Amniotic epithelial cell (primary cell): ENCODE results near the gene CHD8.
"Not testable (repeated sequence)": the region's sequence is repeated elsewhere in the genome, so short reads cannot be mapped to it uniquely, and the experiment has no call there.

Source experiments
- DNase-seq: peaks from one replicate; pipeline ENCODE4 v3.0.0-alpha.2; 2010; ENCODE audit warnings: low read depth

The CHD8 gene, protein sequence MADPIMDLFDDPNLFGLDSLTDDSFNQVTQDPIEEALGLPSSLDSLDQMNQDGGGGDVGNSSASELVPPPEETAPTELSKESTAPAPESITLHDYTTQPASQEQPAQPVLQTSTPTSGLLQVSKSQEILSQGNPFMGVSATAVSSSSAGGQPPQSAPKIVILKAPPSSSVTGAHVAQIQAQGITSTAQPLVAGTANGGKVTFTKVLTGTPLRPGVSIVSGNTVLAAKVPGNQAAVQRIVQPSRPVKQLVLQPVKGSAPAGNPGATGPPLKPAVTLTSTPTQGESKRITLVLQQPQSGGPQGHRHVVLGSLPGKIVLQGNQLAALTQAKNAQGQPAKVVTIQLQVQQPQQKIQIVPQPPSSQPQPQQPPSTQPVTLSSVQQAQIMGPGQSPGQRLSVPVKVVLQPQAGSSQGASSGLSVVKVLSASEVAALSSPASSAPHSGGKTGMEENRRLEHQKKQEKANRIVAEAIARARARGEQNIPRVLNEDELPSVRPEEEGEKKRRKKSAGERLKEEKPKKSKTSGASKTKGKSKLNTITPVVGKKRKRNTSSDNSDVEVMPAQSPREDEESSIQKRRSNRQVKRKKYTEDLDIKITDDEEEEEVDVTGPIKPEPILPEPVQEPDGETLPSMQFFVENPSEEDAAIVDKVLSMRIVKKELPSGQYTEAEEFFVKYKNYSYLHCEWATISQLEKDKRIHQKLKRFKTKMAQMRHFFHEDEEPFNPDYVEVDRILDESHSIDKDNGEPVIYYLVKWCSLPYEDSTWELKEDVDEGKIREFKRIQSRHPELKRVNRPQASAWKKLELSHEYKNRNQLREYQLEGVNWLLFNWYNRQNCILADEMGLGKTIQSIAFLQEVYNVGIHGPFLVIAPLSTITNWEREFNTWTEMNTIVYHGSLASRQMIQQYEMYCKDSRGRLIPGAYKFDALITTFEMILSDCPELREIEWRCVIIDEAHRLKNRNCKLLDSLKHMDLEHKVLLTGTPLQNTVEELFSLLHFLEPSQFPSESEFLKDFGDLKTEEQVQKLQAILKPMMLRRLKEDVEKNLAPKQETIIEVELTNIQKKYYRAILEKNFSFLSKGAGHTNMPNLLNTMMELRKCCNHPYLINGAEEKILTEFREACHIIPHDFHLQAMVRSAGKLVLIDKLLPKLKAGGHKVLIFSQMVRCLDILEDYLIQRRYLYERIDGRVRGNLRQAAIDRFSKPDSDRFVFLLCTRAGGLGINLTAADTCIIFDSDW (N-terminal part only)

GRCh38 chr14:21455912-21456667, at the start of gene CHD8:
Gene CHD8 (minus strand): TSS chr14:21456123. CDS start chr14:21431643, 24,480 bp downstream.
- peak; percentile 100 for DNase-seq

DNA sequence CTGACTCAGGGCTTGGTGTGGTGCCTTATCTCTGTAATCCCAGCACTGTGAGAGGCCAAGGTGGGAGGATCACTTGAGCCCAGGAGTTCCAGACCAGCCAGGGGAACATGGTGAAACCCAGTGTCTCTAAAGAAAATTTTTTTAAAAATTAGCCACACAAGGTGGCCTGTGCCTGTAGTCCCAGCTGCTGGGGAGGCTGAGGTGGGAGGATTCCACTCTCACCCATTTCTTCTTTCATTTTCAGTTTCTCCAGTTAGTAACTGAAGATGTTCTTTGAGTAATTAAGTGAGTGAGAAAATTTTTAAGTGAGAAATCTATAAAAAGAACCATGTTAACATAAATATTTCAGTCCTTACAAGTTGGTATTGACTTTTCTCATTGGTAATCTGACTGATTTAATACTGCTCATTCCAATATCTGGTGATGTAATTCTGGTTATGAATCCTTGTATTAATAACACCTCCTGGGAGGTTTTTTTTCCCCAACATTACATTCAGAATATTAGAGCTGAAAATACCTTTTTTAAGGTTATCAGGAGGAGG, 49.2 kb upstream of the CHD8 start:
- peak; percentile 40 for DNase-seq

- DNase-seq: no peak
These were observed 47.5 kb upstream of the CHD8 start for GRCh38 chr14:21503376-21503775.

DNA sequence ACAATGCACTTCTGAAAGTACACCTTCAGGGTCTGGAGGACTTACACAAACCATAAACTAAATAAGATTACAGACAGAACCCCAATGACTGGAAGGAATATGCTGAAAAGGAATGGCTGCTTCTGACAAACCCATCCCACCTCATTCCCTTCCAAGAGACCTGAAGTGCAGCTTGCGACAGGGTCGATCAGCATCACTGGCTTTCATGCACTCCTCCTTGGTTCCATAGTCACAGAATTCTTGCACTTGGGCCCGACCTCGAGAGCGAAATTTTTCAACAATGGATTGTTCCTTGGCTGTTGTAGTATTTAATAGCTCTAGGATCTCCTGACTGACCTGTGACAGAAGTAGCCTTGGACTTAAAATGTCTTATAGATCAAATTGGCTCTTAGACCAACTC, 45.6 kb upstream of the CHD8 start:
- no peak for DNase-seq

DNA sequence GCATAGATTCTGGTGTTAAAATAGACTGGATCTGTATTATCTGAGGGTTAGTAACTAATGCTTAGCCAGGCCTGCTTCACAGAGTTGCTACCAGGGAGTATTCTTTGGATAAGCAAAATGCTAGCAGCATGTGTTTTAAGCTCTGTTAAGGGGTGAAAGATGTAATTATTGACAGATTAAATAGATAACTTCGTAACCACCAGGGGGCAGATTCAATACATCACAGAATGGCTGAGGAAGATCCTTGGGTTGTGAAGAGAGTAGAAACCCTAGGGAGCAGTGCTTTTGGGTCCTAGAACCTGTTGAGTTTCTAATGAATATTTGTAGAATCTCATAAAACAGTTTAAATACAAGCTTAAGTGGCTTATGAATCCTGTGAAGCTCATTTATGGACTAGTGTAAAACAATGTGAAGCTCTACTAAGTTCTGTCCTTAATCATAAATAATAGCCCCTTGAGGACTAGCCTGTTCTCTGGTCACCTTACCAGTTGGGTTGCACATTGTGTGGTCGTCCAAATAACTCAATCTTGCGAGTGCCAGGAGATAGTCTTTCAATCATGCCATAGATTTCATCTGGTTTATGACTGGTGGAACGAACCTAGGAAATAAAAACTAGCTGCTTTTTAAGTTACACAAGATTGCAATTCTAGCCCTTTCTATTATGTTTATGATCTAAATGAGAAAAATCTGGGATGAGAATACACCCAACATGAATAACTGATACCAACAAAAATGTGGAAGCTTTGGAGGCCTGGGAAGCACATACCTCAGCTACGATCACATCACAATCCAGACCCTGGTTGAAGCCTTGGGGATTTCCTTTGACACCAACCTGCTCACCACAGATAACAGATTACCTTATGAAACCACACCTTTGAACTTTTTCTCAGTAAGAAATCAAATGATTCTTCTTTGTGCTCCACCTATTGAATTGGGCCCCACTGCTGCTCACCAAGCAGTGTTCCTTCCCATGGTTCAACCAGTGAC, 42.9 kb upstream of the CHD8 start:
- DNase-seq: peak; percentile 42

DNA sequence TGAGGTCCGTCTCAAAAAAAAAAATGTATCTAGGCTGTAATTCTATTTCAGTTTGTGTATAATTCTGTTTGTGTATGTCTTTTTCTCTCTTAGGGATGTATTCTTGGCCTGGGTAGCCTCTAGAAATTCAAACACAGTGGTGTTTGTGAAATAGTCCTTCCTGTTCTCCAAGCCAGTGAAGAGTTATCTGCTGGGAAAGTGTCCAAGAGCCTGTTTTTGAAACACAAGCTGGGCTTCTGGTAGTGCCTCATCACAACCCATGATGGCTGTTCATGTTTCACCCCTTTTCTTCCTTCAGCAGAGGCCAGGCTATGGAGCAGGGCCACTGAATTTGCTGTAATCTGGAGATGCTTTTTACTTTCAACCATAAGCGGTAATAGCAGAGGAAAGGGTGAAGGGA, 40.5 kb upstream of the CHD8 start:
- DNase-seq: peak; percentile 79

DNA sequence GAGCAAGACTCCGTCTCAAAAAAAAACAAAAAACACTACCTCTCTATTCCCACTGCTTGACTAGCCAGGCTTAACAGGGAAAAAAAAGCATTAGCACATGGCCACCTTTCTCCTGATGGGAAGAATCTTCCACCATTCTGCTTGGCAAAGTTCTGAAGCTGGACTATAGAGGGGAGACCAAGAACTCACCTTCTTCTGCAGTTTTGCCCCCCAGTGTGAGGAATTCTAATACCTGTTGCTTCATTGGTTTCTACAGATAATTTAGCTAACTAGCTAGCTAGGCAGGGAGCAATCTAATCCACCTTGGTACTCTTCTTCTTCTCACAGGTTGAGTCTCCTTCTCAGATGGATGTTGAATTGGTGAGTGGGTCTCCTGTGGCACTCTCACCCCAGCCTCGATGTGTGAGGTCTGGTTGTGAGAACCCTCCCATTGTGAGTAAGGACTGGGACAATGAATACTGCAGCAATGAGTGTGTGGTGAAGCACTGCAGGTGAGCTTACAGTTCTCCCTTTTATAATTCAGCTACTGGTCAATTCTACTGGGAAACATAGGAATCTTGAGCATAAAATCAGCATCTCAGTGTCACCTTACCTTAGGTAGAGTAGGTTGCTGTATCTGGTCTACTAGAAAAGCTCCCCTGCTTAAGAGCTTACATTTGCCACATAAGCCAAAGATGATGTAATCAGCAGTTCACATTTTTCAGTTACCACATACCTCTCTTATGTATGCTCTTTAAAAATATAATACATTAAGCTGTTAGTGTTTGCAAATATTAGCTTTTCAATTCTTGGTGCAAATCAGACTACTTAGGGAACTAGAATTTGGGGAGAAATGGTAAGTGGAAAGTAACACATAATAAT, 39.2 kb upstream of the CHD8 start:
- peak; percentile 82 for DNase-seq

DNA sequence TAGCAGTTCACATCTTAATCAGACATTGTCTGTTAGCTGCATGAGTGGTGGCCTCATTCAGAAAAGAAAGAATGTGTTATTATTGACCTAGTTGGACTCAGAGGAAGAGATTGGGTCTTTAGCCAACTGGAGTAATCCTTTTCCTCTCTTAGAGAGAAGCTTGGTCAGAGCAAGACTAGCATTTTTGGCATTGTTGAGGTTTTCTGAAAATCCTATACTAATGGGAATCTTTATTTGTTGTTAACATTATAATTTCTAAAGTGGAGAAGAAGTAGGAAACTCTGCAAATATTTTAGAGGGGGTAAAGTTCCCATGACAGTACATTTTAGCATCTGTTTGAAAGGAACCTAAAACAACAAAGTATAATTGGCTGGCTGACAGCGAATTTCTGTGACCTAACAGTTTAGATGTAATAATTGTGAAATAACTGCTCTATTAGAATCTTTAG, 30.7 kb upstream of the CHD8 start:
- DNase-seq: peak; percentile 89

- peak; percentile 98 for DNase-seq
These were observed 21.2 kb upstream of the CHD8 start, which contains the start of the genes RAB2B and TOX4 for GRCh38 chr14:21476925-21477681. Gene RAB2B (minus strand): TSS chr14:21476959. CDS start chr14:21476872, 87 bp downstream. Gene TOX4 (plus strand): TSS chr14:21477195. CDS start chr14:21477279, 84 bp downstream.

DNA sequence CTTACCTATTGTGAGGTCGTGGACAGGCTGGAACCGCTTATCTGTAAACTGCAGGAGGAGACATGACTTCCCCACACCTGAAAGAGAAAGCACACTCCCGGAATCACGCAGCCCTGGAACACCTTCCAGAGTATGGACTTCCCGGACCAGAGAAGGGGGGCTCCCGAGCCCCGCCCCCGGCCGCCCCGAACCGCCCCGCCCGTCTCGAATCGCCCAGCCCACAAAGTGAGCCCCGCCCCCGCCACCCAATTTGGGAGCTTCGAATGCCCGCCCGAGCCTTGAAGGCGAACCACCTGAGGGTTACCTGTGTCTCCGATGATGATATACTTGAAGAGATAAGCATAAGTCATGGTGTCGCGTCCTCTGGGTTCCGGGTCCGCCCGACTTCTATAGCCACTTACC, 20.6 kb upstream of the CHD8 start:
- no peak for DNase-seq

- no peak for DNase-seq
These were observed 20.0 kb upstream of the CHD8 start for GRCh38 chr14:21475767-21476522.

GRCh38 chr14:21467616-21468015, 11.7 kb upstream of the CHD8 start:
- peak; percentile 46 for DNase-seq

DNA sequence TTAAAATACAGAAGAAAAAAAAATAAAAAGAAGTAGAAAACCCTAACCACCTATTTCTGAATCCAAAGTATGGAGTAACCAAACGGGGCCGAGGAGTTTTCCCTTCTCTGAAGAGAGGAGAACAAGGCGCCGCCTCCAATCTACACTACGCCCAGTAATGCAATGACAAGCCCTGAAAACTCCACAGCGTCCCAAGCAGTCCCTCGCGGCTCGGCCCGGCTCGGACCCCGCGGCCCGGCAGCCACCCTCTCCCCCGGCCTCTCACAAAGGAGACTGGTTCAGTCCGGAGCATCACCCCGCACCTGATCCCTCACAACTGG, 371 bp downstream of the CHD8 start:
- DNase-seq: no peak

DNA sequence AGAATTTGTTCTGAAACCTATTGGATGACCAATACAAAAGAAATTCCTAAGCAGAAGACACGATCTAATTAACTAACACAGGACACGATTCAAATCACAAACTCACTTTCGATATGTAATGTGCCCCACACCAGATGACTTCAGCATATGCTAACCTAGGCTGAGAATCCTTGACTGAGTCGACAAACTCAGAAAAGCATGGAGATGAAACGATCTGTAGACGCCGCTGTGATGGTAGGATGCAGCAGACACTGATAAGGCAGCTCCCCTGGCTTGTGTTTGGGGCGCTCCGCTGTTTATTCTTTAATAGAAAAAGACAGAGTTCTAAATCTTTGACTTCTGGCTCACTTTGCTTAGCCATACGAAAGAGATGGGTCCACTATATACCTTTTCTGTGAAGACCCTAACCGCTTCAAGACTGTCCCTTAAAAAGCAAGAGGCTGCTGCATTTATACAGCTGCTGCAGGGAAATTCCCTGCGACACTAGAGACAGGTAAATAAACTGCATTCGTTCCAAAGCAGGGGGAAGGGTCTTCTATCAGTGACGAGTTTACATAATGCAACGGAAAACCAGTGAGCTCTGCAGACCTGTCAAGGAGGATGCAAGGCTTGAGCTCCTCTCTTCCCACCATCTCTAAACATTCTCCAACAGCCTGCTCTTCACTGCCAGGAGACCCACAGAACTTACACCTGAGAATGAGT, 929 bp downstream of the CHD8 start:
- no peak for DNase-seq

DNA sequence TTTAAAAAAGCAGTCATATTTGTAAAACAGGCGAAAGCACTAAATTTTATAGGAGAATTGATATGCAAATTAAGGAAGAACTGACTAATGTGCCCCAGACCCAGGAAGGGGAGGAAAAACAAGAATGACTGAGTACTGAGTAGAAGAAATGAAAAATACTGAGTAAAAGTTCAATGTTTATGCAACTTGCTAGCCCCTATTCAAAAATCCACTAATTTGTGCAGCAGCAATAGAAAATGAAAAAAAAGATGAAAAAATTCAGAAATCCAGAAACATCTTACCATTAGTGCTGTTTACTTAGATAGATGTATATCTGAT, 6.1 kb downstream of the CHD8 start:
- no peak for DNase-seq

GRCh38 chr14:21442657-21443056, 13.3 kb downstream of the CHD8 start:
- DNase-seq: not testable (repeated sequence)

DNA sequence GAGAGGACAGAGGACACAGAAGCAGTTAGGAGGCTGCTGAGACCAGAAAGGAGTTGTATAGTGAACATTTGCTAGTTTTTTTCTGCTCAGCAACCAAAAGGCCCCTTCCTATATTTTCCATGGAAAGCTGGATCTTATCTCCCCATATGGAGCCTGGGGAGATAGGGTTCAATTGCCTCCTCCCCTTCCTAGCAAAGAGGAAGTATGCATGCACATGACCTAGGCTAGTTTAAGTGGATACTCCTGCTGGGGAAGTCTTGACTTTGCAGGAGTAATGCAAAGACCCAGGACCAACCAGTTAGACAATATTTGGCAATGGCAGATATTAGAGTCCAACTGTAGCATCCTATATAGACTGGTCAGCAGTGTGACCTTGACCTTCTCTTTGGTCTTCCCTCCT, 15.1 kb downstream of the CHD8 start:
- no peak for DNase-seq
